ENCODE measurements around the gene RFT1.

DNA sequence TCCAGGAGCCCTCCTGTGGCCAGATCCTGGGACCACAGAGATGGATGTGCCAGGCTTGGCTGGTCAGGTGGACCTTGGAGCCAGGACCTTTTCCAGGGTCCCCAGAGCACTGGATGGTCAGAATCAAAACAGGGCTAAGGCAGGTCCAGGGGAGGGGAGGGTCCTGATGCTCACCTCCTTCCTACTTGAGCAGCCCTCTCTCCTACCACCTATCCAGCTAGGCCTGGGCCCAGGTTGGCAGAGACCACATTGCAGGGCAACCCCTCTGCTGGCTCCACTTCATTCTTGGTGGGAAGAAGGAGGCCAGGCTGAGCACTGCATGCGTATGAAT lies 55.9 kb downstream of the RFT1 start:
- no peak for TF ChIP-seq EZH2 (IDR thresholded peaks at IDR 0.05; ENCODE audit: low read length, missing control alignments)
- TF ChIP-seq, protein P1, sequence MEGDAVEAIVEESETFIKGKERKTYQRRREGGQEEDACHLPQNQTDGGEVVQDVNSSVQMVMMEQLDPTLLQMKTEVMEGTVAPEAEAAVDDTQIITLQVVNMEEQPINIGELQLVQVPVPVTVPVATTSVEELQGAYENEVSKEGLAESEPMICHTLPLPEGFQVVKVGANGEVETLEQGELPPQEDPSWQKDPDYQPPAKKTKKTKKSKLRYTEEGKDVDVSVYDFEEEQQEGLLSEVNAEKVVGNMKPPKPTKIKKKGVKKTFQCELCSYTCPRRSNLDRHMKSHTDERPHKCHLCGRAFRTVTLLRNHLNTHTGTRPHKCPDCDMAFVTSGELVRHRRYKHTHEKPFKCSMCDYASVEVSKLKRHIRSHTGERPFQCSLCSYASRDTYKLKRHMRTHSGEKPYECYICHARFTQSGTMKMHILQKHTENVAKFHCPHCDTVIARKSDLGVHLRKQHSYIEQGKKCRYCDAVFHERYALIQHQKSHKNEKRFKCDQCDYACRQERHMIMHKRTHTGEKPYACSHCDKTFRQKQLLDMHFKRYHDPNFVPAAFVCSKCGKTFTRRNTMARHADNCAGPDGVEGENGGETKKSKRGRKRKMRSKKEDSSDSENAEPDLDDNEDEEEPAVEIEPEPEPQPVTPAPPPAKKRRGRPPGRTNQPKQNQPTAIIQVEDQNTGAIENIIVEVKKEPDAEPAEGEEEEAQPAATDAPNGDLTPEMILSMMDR (conservative IDR thresholded peaks at IDR 0.05 in 1 of 2, IDR thresholded peaks at IDR 0.05 in 1 of 2; ENCODE audit: low read depth in 1 of 2, low read length in 2 of 2) = no peak

Data from fibroblast of lung (primary cell).